GM12878 (cell line): ENCODE data around the gene RUVBL2. TPM values are rescaled to one million over a fixed set of nuclear protein-coding genes. Genes with fewer than 3 reads are reported as not detected.

Source experiments
- ATAC-seq: fragments of 200-7000 bp; cut with Tn5 transposase; 3 replicates; pipeline ENCODE4 v1.9.1; 2020; ENCODE audit warnings: mild to moderate bottlenecking, moderate library complexity
- BruUV-seq: library from RNA; stranded (reverse); fragments of 400-500 nt; replicated peaks from 2 replicates; lab custom pipeline; 2021; lab: Mats Ljungman, UMichigan
- CTCF ChIA-PET: fragments of 300-600 bp; sonication (Branson Sonifier 250); formaldehyde crosslinking; extraction: SDS; loops from one replicate; lab custom pipeline; 2021; ENCODE audit warnings: inconsistent platforms; lab: Yijun Ruan, JAX
- POLR2A ChIA-PET: fragments of 350-600 bp; formaldehyde crosslinking; extraction: SDS; loops from one replicate; lab custom pipeline; 2021; ENCODE audit warnings: inconsistent platforms; lab: Charles Lee
- RAD21 ChIA-PET: fragments of 300-600 bp; sonication (Branson Sonifier 250); formaldehyde crosslinking; loops from one replicate; lab custom pipeline; 2023; ENCODE audit warnings: antibody characterized with exemption; ENCODE audit not compliant: unreplicated experiment; lab: Charles Lee
- SMC1A ChIA-PET: fragments of 300-600 bp; sonication (Branson Sonifier 250); formaldehyde crosslinking; loops from one replicate; lab custom pipeline; 2023; ENCODE audit not compliant: unreplicated experiment, uncharacterized antibody; lab: Charles Lee
- DNase-seq: peaks from one replicate; pipeline ENCODE4 v3.0.0-alpha.2; 2011; ENCODE audit warnings: low read depth, low spot score
- FAIRE-seq: peaks from 3 replicates; lab custom pipeline; 2011; peaks lifted over from hg19 to GRCh38; lab: Jason Lieb, UNC
- H2AFZ ChIP-seq: 2 replicates; pipeline ENCODE4 v1.6.0; 2011; ENCODE audit warnings: low read depth, low read length, control low read depth; ENCODE audit not compliant: control insufficient read depth
- H3K27ac ChIP-seq: 2 replicates; pipeline ENCODE4 v1.5.1; 2011; ENCODE audit warnings: control low read depth; ENCODE audit not compliant: control insufficient read depth, insufficient read depth
- H3K27me3 ChIP-seq, 2 experiments: replicated peaks in 1 of 2; 2 replicates each; pipeline versions ENCODE4 v1.6.0 to v1.6.1; 2011; ENCODE audit warnings: low read length in 1 of 2; ENCODE audit not compliant: control insufficient read depth in 2 of 2, insufficient read depth in 2 of 2
- H3K36me3 ChIP-seq, 2 experiments: 2 replicates each; pipeline ENCODE4 v1.5.1; 2011; ENCODE audit warnings: low read length in 1 of 2; ENCODE audit not compliant: control insufficient read depth in 2 of 2, insufficient read depth in 2 of 2
- H3K4me1 ChIP-seq: 2 replicates; pipeline ENCODE4 v1.6.1; 2011; ENCODE audit warnings: mild to moderate bottlenecking, low read length, moderate library complexity, mixed read lengths; ENCODE audit not compliant: control insufficient read depth, insufficient read depth
- H3K4me2 ChIP-seq: 2 replicates; pipeline ENCODE4 v1.6.0; 2011; ENCODE audit warnings: control low read depth; ENCODE audit not compliant: control insufficient read depth, insufficient read depth
- H3K4me3 ChIP-seq: fragments of 200-600 bp; sonication (generic); 2 replicates; pipeline ENCODE4 v1.5.1; 2016
- H3K79me2 ChIP-seq: 2 replicates; pipeline ENCODE4 v1.6.0; 2011; ENCODE audit warnings: low read length; ENCODE audit not compliant: control insufficient read depth, insufficient read depth
- H3K9ac ChIP-seq: 2 replicates; pipeline ENCODE4 v1.8.0; 2011; ENCODE audit warnings: low read length, control low read depth, mixed read lengths; ENCODE audit not compliant: control insufficient read depth, insufficient read depth
- H3K9me3 ChIP-seq: replicated peaks from 3 replicates; pipeline ENCODE4 v1.5.1; 2011; ENCODE audit warnings: mild to moderate bottlenecking, low read length; ENCODE audit not compliant: control insufficient read depth, insufficient read depth
- H4K20me1 ChIP-seq: 2 replicates; pipeline ENCODE4 v1.6.0; 2011; ENCODE audit not compliant: control insufficient read depth, insufficient read depth
- BMI1 ChIP-seq: fragments of 450-650 bp; IDR thresholded peaks from 2 replicates; pipeline ENCODE4 v1.6.1; 2016; ENCODE audit warnings: mild to moderate bottlenecking, moderate library complexity, borderline replicate concordance
- BRCA1 ChIP-seq: IDR thresholded peaks from 2 replicates; pipeline ENCODE4 v1.6.1; 2011; ENCODE audit warnings: low read depth, low read length, improper control_type of control experiment
- CREB1 ChIP-seq: IDR thresholded peaks from 2 replicates; pipeline ENCODE4 v1.6.1; 2012; ENCODE audit warnings: low read depth, mild to moderate bottlenecking, inconsistent platforms
- EGR1 ChIP-seq, 2 experiments: IDR thresholded peaks; 1 replicate in 1 of 2; 2 replicates in 1 of 2; pipeline ENCODE4 v1.6.1; 2011 to 2012; ENCODE audit warnings: low read depth in 2 of 2, low read length in 2 of 2, borderline replicate concordance in 1 of 2, mild to moderate bottlenecking in 1 of 2, moderate library complexity in 1 of 2
- GATAD2B ChIP-seq: fragments of 450-650 bp; conservative IDR thresholded peaks from 2 replicates; pipeline ENCODE4 v1.6.1; 2017; ENCODE audit warnings: low read depth, mild to moderate bottlenecking, moderate library complexity
- IKZF1 ChIP-seq: fragments of 450-650 bp; conservative IDR thresholded peaks from 2 replicates; pipeline ENCODE4 v1.6.1; 2017; ENCODE audit warnings: antibody characterized with exemption, mild to moderate bottlenecking
- KDM1A ChIP-seq: fragments of 200-600 bp; sonication (generic); IDR thresholded peaks from 2 replicates; pipeline ENCODE4 v1.6.1; 2016; ENCODE audit warnings: borderline replicate concordance
- MEF2B ChIP-seq: fragments of 450-650 bp; IDR thresholded peaks from 2 replicates; pipeline ENCODE4 v1.6.1; 2018; ENCODE audit warnings: mild to moderate bottlenecking, moderate library complexity; ENCODE audit not compliant: partially characterized antibody, poor library complexity, severe bottlenecking
- MYB ChIP-seq: fragments of 150-350 bp; IDR thresholded peaks from 2 replicates; pipeline ENCODE4 v1.6.1; 2014; ENCODE audit warnings: mild to moderate bottlenecking, low read depth, low read length, borderline replicate concordance
- NR2F1 ChIP-seq: fragments of 450-650 bp; conservative IDR thresholded peaks from 2 replicates; pipeline ENCODE4 v1.6.1; 2017; ENCODE audit warnings: mild to moderate bottlenecking
- PML ChIP-seq: IDR thresholded peaks from 2 replicates; pipeline ENCODE4 v1.6.1; 2012; ENCODE audit warnings: low read length, inconsistent platforms
- RELA ChIP-seq: fragments of 450-650 bp; IDR thresholded peaks from 2 replicates; pipeline ENCODE4 v1.8.0; 2014; ENCODE audit warnings: borderline replicate concordance; ENCODE audit not compliant: partially characterized antibody
- SMC3 ChIP-seq: IDR thresholded peaks from 2 replicates; pipeline ENCODE4 v1.6.1; 2011; ENCODE audit warnings: low read length, improper control_type of control experiment, borderline replicate concordance
- YBX1 ChIP-seq: fragments of 450-650 bp; IDR thresholded peaks from 2 replicates; pipeline ENCODE4 v1.6.1; 2016; ENCODE audit warnings: antibody characterized with exemption
- YY1 ChIP-seq: IDR thresholded peaks from 2 replicates; pipeline ENCODE4 v1.6.1; 2011; ENCODE audit warnings: low read depth, mild to moderate bottlenecking, low read length
- ZNF274 ChIP-seq: IDR thresholded peaks from one replicate; pipeline ENCODE4 v1.8.0; 2011; ENCODE audit not compliant: insufficient read length, insufficient read depth
- WGBS: methylation state at CpG from one replicate; pipeline ENCODE4 v1.1.6; 2016; ENCODE audit warnings: low lambda C conversion rate; ENCODE audit not compliant: insufficient replicate concordance, insufficient coverage; ENCODE audit errors: missing lambda C conversion rate; 5-methylcytosine and 5-hydroxymethylcytosine counted together
- in situ Hi-C: fragments of 300-500 bp; cut with MboI; formaldehyde crosslinking; loops from 9 replicates; pipeline ENCODE4 v1.14.3; 2018; ENCODE audit warnings: mixed read lengths
- intact Hi-C: fragments of 100-400 bp; cut with micrococcal nuclease; formaldehyde crosslinking; loops from one replicate; pipeline ENCODE4 v1.14.2; 2022; ENCODE audit not compliant: unreplicated experiment
- polyA plus RNA-seq, 11 experiments: library from polyadenylated mRNA; depleted of rRNA in 4 of 11; unstranded in 6 of 11; stranded (reverse) in 5 of 11; fragments of >200 nt; fragmentation: Nextera tagmentation in 4 of 11; fragmentation: Illumina TruSeq in 1 of 11; extraction: Ambion mirVana in 4 of 11; extraction: Trizol in 1 of 11; gene quantifications; 1 replicate in 1 of 11; 2 replicates in 10 of 11; pipeline versions ENCODE4 v1.2.1 to v1.2.3, GENCODE V29; 2011 to 2016; ENCODE audit warnings: inconsistent platforms in 2 of 11, missing spikeins in 2 of 11, low read depth in 1 of 11
- total RNA-seq, 4 experiments: library from RNA; depleted of rRNA in 3 of 4; stranded (reverse); fragments of >200 nt in 3 of 4; fragmentation: Illumina TruSeq in 1 of 4; extraction: Trizol in 1 of 4; gene quantifications; 2 replicates each; pipeline versions ENCODE4 v1.2.1 to v1.2.3, GENCODE V29; 2013 to 2021
- TF ChIP-seq, protein P1 (sequence below): IDR thresholded peaks from 2 replicates; pipeline ENCODE4 v1.6.1; 2012; ENCODE audit warnings: low read length, inconsistent platforms
- TF ChIP-seq, protein P2 (sequence below): fragments of 450-650 bp; IDR thresholded peaks from 2 replicates; pipeline ENCODE4 v1.6.1; 2017; ENCODE audit warnings: mild to moderate bottlenecking
- TF ChIP-seq, protein P3 (sequence below): fragments of 150-350 bp; IDR thresholded peaks from 2 replicates; pipeline ENCODE4 v1.6.1; 2016; ENCODE audit warnings: low read depth, low read length

Gene RUVBL2
- total and polyA plus RNA-seq, 10 of the 15 experiments (the other 5 are each of a cell fraction or from before 2014, with no cell fraction given) = 33.8 to 224 (median 125) TPM

DNA sequence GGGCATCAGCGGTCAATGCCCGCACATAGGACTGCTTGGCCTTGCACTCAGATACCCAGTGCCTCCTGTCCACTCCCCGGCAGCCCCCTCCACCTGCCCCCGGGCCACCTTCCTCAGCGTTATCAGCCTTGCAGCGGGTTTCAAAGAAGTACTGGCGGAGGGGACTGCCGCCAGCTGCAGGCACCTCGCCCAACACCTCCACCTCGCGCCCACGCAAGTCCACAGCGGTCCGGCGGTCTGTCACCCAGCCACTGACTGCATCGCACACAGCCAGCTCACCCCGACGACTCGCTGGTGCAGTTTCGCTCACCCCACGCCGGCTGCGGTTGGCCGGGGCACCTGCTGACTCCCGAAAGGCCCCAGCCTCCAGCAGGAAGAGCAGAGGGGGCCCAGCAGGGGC, 67.8 kb downstream of the RUVBL2 start:
- DNase-seq (no peak), ATAC-seq (peak; percentile 45), FAIRE-seq (no peak)
- H3K36me3 ChIP-seq = no peaks in the 10 kb centered on the region
- SMC1A ChIA-PET = no interaction called here
- H4K20me1 ChIP-seq = no peaks in the 10 kb centered on the region
- no peak overlapping the region for H3K4me2 ChIP-seq
- H3K27ac ChIP-seq = no peak overlapping the region
- CTCF ChIA-PET = interaction anchor here (0.6 to 2.0 kb wide), 3 partner anchors 36 to 219 kb away, joined by 3 to 7 read pairs (median 3); no protein-coding TSS in a partner anchor
- H3K27me3 ChIP-seq = peaks cover 5 to 12% of the 10 kb centered on the region in 2 experiments; a peak in 3 of 4 replicates
- H3K4me3 ChIP-seq = no peak overlapping the region
- no peaks in the 10 kb centered on the region for H3K9me3 ChIP-seq
- RAD21 ChIA-PET = no interaction called here
- H3K79me2 ChIP-seq = no peaks in the 10 kb centered on the region
- BruUV-seq = no TSS peak
- intact Hi-C loops = no loop called here
- H3K4me1 ChIP-seq = no peaks in the 10 kb centered on the region
- WGBS = 39% methylated on average over 19 of the region's 25 CpGs
- H3K9ac ChIP-seq = no peak overlapping the region
- no peak overlapping the region for H2AFZ ChIP-seq
- POLR2A ChIA-PET = interaction anchor here (1.6 kb wide), 1 partner anchor 8 kb away, joined by 4 read pairs; no protein-coding TSS in a partner anchor
- in situ Hi-C loops = no loop called here
- TF ChIP-seq YBX1 = no peak
- TF ChIP-seq, protein P1, sequence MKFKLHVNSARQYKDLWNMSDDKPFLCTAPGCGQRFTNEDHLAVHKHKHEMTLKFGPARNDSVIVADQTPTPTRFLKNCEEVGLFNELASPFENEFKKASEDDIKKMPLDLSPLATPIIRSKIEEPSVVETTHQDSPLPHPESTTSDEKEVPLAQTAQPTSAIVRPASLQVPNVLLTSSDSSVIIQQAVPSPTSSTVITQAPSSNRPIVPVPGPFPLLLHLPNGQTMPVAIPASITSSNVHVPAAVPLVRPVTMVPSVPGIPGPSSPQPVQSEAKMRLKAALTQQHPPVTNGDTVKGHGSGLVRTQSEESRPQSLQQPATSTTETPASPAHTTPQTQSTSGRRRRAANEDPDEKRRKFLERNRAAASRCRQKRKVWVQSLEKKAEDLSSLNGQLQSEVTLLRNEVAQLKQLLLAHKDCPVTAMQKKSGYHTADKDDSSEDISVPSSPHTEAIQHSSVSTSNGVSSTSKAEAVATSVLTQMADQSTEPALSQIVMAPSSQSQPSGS = no peak
- TF ChIP-seq PML = no peak
- no peak for TF ChIP-seq EGR1 (IDR thresholded peaks at IDR 0.05; ENCODE audit: borderline replicate concordance in 1 of 2, low read depth in 2 of 2, low read length in 2 of 2)
- no peak for TF ChIP-seq MEF2B
- no peak for TF ChIP-seq KDM1A
- 0 out of 2 replicates have a peak, but pooled peaks have one; percentile 45 for TF ChIP-seq GATAD2B
- no peak for TF ChIP-seq MYB
- peak; percentile 52 for TF ChIP-seq NR2F1
- TF ChIP-seq, protein P2, sequence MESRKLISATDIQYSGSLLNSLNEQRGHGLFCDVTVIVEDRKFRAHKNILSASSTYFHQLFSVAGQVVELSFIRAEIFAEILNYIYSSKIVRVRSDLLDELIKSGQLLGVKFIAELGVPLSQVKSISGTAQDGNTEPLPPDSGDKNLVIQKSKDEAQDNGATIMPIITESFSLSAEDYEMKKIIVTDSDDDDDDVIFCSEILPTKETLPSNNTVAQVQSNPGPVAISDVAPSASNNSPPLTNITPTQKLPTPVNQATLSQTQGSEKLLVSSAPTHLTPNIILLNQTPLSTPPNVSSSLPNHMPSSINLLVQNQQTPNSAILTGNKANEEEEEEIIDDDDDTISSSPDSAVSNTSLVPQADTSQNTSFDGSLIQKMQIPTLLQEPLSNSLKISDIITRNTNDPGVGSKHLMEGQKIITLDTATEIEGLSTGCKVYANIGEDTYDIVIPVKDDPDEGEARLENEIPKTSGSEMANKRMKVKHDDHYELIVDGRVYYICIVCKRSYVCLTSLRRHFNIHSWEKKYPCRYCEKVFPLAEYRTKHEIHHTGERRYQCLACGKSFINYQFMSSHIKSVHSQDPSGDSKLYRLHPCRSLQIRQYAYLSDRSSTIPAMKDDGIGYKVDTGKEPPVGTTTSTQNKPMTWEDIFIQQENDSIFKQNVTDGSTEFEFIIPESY = peak; percentile 76; the same call in 1 of the 2 replicates
- no peak for TF ChIP-seq ZNF274
- peak; percentile 77 for TF ChIP-seq IKZF1
- no peak for TF ChIP-seq YY1
- no peak for TF ChIP-seq BMI1
- no peak for TF ChIP-seq CREB1
- TF ChIP-seq, protein P3, sequence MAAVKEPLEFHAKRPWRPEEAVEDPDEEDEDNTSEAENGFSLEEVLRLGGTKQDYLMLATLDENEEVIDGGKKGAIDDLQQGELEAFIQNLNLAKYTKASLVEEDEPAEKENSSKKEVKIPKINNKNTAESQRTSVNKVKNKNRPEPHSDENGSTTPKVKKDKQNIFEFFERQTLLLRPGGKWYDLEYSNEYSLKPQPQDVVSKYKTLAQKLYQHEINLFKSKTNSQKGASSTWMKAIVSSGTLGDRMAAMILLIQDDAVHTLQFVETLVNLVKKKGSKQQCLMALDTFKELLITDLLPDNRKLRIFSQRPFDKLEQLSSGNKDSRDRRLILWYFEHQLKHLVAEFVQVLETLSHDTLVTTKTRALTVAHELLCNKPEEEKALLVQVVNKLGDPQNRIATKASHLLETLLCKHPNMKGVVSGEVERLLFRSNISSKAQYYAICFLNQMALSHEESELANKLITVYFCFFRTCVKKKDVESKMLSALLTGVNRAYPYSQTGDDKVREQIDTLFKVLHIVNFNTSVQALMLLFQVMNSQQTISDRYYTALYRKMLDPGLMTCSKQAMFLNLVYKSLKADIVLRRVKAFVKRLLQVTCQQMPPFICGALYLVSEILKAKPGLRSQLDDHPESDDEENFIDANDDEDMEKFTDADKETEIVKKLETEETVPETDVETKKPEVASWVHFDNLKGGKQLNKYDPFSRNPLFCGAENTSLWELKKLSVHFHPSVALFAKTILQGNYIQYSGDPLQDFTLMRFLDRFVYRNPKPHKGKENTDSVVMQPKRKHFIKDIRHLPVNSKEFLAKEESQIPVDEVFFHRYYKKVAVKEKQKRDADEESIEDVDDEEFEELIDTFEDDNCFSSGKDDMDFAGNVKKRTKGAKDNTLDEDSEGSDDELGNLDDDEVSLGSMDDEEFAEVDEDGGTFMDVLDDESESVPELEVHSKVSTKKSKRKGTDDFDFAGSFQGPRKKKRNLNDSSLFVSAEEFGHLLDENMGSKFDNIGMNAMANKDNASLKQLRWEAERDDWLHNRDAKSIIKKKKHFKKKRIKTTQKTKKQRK = no peak
- no peak for TF ChIP-seq RELA
- no peak for TF ChIP-seq SMC3
- TF ChIP-seq BRCA1 = no peak
